Left ventricle myocardium inferior (tissue), 1 donor: ENCODE results near the gene ZNF564. TPM values are rescaled to one million over a fixed set of nuclear protein-coding genes. Genes with fewer than 3 reads are reported as not detected.
A peak's percentile ranks its signal among the peaks of the same experiment; 100 is the strongest.

Source experiments
- DNase-seq: peaks from one replicate; pipeline ENCODE4 v3.0.0-alpha.2; 2020
- H3K27ac ChIP-seq: fragments of 200-600 bp; replicated peaks from 2 replicates; pipeline ENCODE4 v1.8.0; 2021
- H3K27me3 ChIP-seq: fragments of 200-600 bp; 2 replicates; pipeline ENCODE4 v1.8.0; 2021; ENCODE audit warnings: low read depth
- H3K36me3 ChIP-seq: fragments of 200-600 bp; 2 replicates; pipeline ENCODE4 v1.8.0; 2021
- H3K4me1 ChIP-seq: fragments of 200-600 bp; 2 replicates; pipeline ENCODE4 v1.8.0; 2021
- H3K4me3 ChIP-seq: fragments of 200-600 bp; 2 replicates; pipeline ENCODE4 v1.8.0; 2021; ENCODE audit warnings: mild to moderate bottlenecking, moderate library complexity
- H3K9me3 ChIP-seq: fragments of 200-600 bp; replicated peaks from 2 replicates; pipeline ENCODE4 v1.8.0; 2021
- intact Hi-C: fragments of 100-400 bp; cut with micrococcal nuclease; formaldehyde crosslinking; loops from one replicate; pipeline ENCODE4 v1.11.0; 2022
- total RNA-seq: library from RNA; stranded (reverse); fragmentation: NEBNext Ultra II Directional; extraction: Animal tissue kit (Norgen Biotek cat#: 25700); gene quantifications from one replicate; pipeline ENCODE4 v1.2.1, GENCODE V29; 2021
- TF ChIP-seq, protein P1 (sequence below): fragments of 200-600 bp; IDR thresholded peaks from 2 replicates; pipeline ENCODE4 v1.8.0; 2021; ENCODE audit warnings: antibody characterized with exemption, mild to moderate bottlenecking, borderline replicate concordance
- donor health status: DM: no; HTN: yes; CAD: no; lungs with severe emphysema.

The ZNF564 gene
- total RNA-seq, 1 donor from 2014 or later = 11.1 TPM

DNA sequence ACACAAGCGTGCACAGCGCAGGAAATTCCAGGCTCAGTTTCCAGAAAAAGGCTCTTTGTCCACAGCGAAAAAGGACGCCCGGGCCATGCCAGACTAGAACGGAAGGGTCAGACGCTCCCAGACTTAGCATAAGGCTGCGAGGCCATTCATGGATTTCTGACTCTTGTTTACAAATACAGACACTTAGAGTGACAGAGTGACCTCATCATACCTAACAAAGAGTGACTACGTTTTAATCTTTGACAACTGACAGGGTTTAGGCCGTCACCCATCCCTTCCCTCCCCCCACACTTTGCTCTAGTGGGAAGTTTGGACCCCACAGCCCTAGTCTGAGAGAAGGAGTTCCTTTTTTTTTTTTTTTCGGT, 66.2 kb downstream of the ZNF564 start:
- Histone ChIP-seq H3K4me1 (peaks cover 26% of the 10 kb centered on the region), H3K4me3 (peak overlapping the region; percentile 84), H3K27me3 (no peaks in the 10 kb centered on the region), H3K27ac (peak overlapping the region; percentile 78), H3K9me3 (no peaks in the 10 kb centered on the region), H3K36me3 (no peaks in the 10 kb centered on the region)
- intact Hi-C loops = no loop called here
- DNase-seq = no peak
- TF ChIP-seq, protein P1, sequence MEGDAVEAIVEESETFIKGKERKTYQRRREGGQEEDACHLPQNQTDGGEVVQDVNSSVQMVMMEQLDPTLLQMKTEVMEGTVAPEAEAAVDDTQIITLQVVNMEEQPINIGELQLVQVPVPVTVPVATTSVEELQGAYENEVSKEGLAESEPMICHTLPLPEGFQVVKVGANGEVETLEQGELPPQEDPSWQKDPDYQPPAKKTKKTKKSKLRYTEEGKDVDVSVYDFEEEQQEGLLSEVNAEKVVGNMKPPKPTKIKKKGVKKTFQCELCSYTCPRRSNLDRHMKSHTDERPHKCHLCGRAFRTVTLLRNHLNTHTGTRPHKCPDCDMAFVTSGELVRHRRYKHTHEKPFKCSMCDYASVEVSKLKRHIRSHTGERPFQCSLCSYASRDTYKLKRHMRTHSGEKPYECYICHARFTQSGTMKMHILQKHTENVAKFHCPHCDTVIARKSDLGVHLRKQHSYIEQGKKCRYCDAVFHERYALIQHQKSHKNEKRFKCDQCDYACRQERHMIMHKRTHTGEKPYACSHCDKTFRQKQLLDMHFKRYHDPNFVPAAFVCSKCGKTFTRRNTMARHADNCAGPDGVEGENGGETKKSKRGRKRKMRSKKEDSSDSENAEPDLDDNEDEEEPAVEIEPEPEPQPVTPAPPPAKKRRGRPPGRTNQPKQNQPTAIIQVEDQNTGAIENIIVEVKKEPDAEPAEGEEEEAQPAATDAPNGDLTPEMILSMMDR = no peak

DNA sequence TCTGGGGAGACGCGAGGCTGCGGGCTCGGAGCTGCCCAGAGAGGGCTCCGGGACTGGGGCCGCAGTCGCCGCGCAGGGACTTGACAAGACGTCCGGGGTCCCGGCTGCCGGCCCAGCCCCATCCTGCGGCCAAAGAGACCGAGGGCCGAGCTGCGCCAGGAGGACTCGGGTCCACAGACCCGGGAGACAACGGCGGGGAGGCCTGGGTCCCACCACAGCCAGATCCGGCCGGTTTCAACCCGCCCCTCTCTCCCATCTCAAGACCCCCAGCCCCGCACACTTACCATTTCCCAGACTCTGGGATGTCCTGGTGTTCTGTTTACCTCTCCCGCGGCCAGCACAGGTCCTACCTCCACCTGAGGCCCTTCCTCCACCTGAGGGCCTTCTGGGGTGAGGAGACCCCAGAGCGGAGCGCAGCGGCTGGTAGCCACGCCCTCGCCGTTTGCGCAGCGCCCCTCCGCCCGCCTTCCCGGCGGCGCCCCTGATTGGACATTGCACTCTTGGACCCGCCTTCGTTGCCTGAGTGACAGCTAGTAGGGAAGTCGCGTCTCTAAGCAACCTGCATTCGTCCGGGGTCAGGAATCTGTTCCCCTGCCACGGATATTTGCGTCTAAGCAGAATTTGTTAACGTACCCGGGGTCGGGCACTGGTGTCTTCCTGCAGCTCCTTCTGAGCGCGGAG, 66.8 kb downstream of the ZNF564 start, which contains the start of gene ZNF709:
Gene ZNF709 (minus strand): TSS at position 446 of the 681 bp plus-strand sequence. CDS start 159 bp downstream, at position 287.
- Histone ChIP-seq H3K36me3 (no peaks in the 10 kb centered on the region), H3K4me1 (peaks cover 26% of the 10 kb centered on the region), H3K27me3 (no peaks in the 10 kb centered on the region), H3K4me3 (peak within 1 kb of the TSS; percentile 84), H3K27ac (peak within 1 kb of the TSS; percentile 78), H3K9me3 (no peaks in the 10 kb centered on the region)
- DNase-seq = peak; percentile 91
- intact Hi-C loops = no loop called here
- TF ChIP-seq, protein P1 = no peak

- intact Hi-C loops = no loop called here
- Histone ChIP-seq H3K36me3 (no peaks in the 10 kb centered on the region), H3K4me1 (peaks cover 26% of the 10 kb centered on the region), H3K4me3 (peak overlapping the region; percentile 84), H3K27me3 (no peaks in the 10 kb centered on the region), H3K9me3 (no peaks in the 10 kb centered on the region), H3K27ac (peak overlapping the region; percentile 78)
- no peak for DNase-seq
- TF ChIP-seq, protein P1 = no peak
Measured at GRCh38 chr19:12484011-12484370, 67.3 kb downstream of the ZNF564 start.

GRCh38 chr19:12482509-12482886, 68.8 kb downstream of the ZNF564 start:
- Histone ChIP-seq H3K4me1 (peaks cover 38% of the 10 kb centered on the region), H3K9me3 (no peaks in the 10 kb centered on the region), H3K36me3 (no peaks in the 10 kb centered on the region), H3K27me3 (no peaks in the 10 kb centered on the region), H3K27ac (no peak overlapping the region), H3K4me3 (no peak overlapping the region)
- TF ChIP-seq, protein P1 = no peak
- intact Hi-C loops = no loop called here
- no peak for DNase-seq

GRCh38 chr19:12481781-12482508, 69.3 kb downstream of the ZNF564 start:
- Histone ChIP-seq H3K36me3 (no peaks in the 10 kb centered on the region), H3K27ac (no peak overlapping the region), H3K9me3 (no peaks in the 10 kb centered on the region), H3K4me3 (no peak overlapping the region), H3K4me1 (peaks cover 38% of the 10 kb centered on the region), H3K27me3 (no peaks in the 10 kb centered on the region)
- TF ChIP-seq, protein P1 = no peak
- intact Hi-C loops = no loop called here
- no peak for DNase-seq
